SK-N-SH treated with all-trans-retinoic acid at 6 μM for 48 hours (cell line): ENCODE data around the gene CACNG1.

Experiments used
- ATAC-seq: fragments of 200-7000 bp; cut with Tn5 transposase; 3 replicates; pipeline ENCODE4 v1.9.1; 2020; ENCODE audit warnings: mild to moderate bottlenecking, moderate library complexity
- ARNTL ChIP-seq: fragments of 450-650 bp; formaldehyde crosslinking; IDR thresholded peaks from 2 replicates; pipeline ENCODE4 v1.5.0; 2020; ENCODE audit warnings: low read depth, mild to moderate bottlenecking, moderate library complexity, borderline replicate concordance
- BACH2 ChIP-seq: fragments of 250-450 bp; sonication (Bioruptor Pico); IDR thresholded peaks from 2 replicates; pipeline ENCODE4 v1.9.0; 2021; ENCODE audit warnings: mild to moderate bottlenecking, borderline replicate concordance
- CSDC2 ChIP-seq: fragments of 250-450 bp; sonication (Bioruptor Pico); IDR thresholded peaks from 2 replicates; pipeline ENCODE4 v1.5.0; 2020; ENCODE audit warnings: mild to moderate bottlenecking, moderate library complexity
- ESRRG ChIP-seq: fragments of 250-450 bp; sonication (Bioruptor Pico); IDR thresholded peaks from 2 replicates; pipeline ENCODE4 v1.6.1; 2021; ENCODE audit warnings: mild to moderate bottlenecking
- GLIS3 ChIP-seq: fragments of 250-450 bp; sonication (Bioruptor Pico); IDR thresholded peaks from 2 replicates; pipeline ENCODE4 v1.5.0; 2020; ENCODE audit warnings: mild to moderate bottlenecking, moderate library complexity
- ISL1 ChIP-seq: fragments of 250-450 bp; sonication (Bioruptor Pico); IDR thresholded peaks from 2 replicates; pipeline ENCODE4 v2.1.2; 2022; ENCODE audit warnings: mild to moderate bottlenecking, moderate library complexity
- OSR1 ChIP-seq: fragments of 250-450 bp; sonication (Bioruptor Pico); IDR thresholded peaks from 2 replicates; pipeline ENCODE4 v1.8.0; 2022; ENCODE audit warnings: moderate library complexity, mild to moderate bottlenecking, inconsistent platforms
- PPARA ChIP-seq: fragments of 250-450 bp; sonication (Bioruptor Pico); IDR thresholded peaks from 2 replicates; pipeline ENCODE4 v1.5.0; 2020; ENCODE audit warnings: mild to moderate bottlenecking, borderline replicate concordance
- RARB ChIP-seq: fragments of 250-450 bp; sonication (Bioruptor Pico); IDR thresholded peaks from 2 replicates; pipeline ENCODE4 v1.8.0; 2021; ENCODE audit warnings: mild to moderate bottlenecking, moderate library complexity
- SNAI2 ChIP-seq: fragments of 250-450 bp; sonication (Bioruptor Pico); IDR thresholded peaks from 2 replicates; pipeline ENCODE4 v1.5.0; 2020; ENCODE audit warnings: mild to moderate bottlenecking, moderate library complexity
- TCF4 ChIP-seq: fragments of 250-450 bp; sonication (Bioruptor Pico); IDR thresholded peaks from 2 replicates; pipeline ENCODE4 v1.8.0; 2021; ENCODE audit warnings: mild to moderate bottlenecking, moderate library complexity, borderline replicate concordance
- TOX ChIP-seq: fragments of 250-450 bp; sonication (Bioruptor Pico); IDR thresholded peaks from 2 replicates; pipeline ENCODE4 v1.8.0; 2021; ENCODE audit warnings: mild to moderate bottlenecking, moderate library complexity, borderline replicate concordance
- ZC3H10 ChIP-seq: fragments of 250-450 bp; sonication (Bioruptor Pico); IDR thresholded peaks from 2 replicates; pipeline ENCODE4 v1.5.1; 2021; ENCODE audit warnings: mild to moderate bottlenecking, moderate library complexity
- ZFP3 ChIP-seq: fragments of 250-450 bp; sonication (Bioruptor Pico); IDR thresholded peaks from 2 replicates; pipeline ENCODE4 v1.5.0; 2020; ENCODE audit warnings: mild to moderate bottlenecking, moderate library complexity
- ZFP30 ChIP-seq: fragments of 450-650 bp; formaldehyde crosslinking; IDR thresholded peaks from 2 replicates; pipeline ENCODE4 v1.5.0; 2022; ENCODE audit warnings: mild to moderate bottlenecking, moderate library complexity
- ZNF565 ChIP-seq: fragments of 450-650 bp; formaldehyde crosslinking; conservative IDR thresholded peaks from 2 replicates; pipeline ENCODE4 v1.5.0; 2020; ENCODE audit warnings: low read depth, mild to moderate bottlenecking, moderate library complexity
- ZNF70 ChIP-seq: fragments of 450-650 bp; formaldehyde crosslinking; IDR thresholded peaks from 2 replicates; pipeline ENCODE4 v1.5.0; 2020; ENCODE audit warnings: mild to moderate bottlenecking, moderate library complexity
- ZNF8 ChIP-seq: fragments of 450-650 bp; formaldehyde crosslinking; IDR thresholded peaks from 2 replicates; pipeline ENCODE4 v1.5.0; 2020; ENCODE audit warnings: mild to moderate bottlenecking, moderate library complexity
- TF ChIP-seq, protein P1 (sequence below): fragments of 250-450 bp; sonication (Bioruptor Pico); IDR thresholded peaks from 2 replicates; pipeline ENCODE4 v1.8.0; 2021; ENCODE audit warnings: low read depth, mild to moderate bottlenecking, moderate library complexity, borderline replicate concordance
- TF ChIP-seq, protein P2 (sequence below): fragments of 250-450 bp; sonication (Bioruptor Pico); IDR thresholded peaks from 2 replicates; pipeline ENCODE4 v1.5.1; 2020; ENCODE audit warnings: low read depth, mild to moderate bottlenecking, moderate library complexity
- TF ChIP-seq, protein P3 (sequence below): fragments of 250-450 bp; sonication (Bioruptor Pico); IDR thresholded peaks from 2 replicates; pipeline ENCODE4 v1.8.0; 2020; ENCODE audit warnings: mild to moderate bottlenecking, moderate library complexity, borderline replicate concordance
- TF ChIP-seq, protein P4 (sequence below): fragments of 250-450 bp; sonication (Bioruptor Pico); IDR thresholded peaks from 2 replicates; pipeline ENCODE4 v1.5.0; 2020; ENCODE audit warnings: mild to moderate bottlenecking, moderate library complexity
- TF ChIP-seq, protein P5 (sequence below): fragments of 250-450 bp; sonication (Bioruptor Pico); IDR thresholded peaks from 2 replicates; pipeline ENCODE4 v1.5.1; 2021; ENCODE audit warnings: mild to moderate bottlenecking, moderate library complexity

Gene CACNG1

DNA sequence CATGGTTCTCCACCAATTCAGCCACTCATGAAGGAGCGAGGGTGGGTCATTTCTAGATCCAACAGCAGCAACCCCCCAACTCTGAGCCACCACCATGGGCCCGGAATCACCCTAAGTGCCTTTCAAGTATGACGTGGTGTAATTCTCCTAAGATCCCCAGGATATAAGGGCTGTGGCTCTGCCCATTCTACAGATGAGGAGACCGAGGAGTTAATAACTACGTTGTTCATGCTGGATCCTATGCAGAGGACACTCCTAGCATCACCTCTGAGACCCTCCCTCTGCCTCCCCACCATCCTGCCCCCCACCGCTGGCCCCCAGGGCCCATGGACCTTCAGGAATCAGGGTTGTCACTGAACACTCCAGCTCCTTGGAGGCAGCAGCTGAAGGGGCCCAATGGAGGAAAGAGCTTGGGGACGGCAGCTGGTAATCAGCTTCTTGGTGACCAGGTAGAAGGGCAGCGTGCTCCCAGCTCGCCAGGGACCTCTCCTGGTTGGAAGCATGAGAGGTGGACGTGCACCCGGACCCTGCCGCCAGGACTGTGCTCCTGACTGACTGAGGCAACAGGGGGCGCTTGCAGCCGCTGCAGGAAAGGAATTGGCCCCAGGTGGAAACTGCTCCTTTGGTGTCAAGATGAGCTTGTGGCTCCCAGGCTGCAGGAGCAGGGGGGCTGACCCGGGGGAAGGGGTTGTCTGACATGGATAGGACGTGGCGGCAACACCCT, 28.2 kb upstream of the CACNG1 start:
- ATAC-seq = no peak
- TF ChIP-seq ZNF565 (CRISPR knock-in tag) (no peak), ESRRG (no peak), ARNTL (CRISPR knock-in tag) (no peak), SNAI2 (CRISPR knock-in tag) (no peak), TCF4 (CRISPR knock-in tag) (no peak), ISL1 (no peak), RARB (CRISPR knock-in tag) (no peak), ZFP30 (no peak), CSDC2 (CRISPR knock-in tag) (no peak), BACH2 (CRISPR knock-in tag) (no peak), OSR1 (CRISPR knock-in tag) (no peak), PPARA (CRISPR knock-in tag) (no peak), TOX (CRISPR knock-in tag) (no peak), ZNF70 (CRISPR knock-in tag) (no peak), ZFP3 (CRISPR knock-in tag) (no peak), ZNF8 (no peak), GLIS3 (no peak)
- TF ChIP-seq, protein P1, sequence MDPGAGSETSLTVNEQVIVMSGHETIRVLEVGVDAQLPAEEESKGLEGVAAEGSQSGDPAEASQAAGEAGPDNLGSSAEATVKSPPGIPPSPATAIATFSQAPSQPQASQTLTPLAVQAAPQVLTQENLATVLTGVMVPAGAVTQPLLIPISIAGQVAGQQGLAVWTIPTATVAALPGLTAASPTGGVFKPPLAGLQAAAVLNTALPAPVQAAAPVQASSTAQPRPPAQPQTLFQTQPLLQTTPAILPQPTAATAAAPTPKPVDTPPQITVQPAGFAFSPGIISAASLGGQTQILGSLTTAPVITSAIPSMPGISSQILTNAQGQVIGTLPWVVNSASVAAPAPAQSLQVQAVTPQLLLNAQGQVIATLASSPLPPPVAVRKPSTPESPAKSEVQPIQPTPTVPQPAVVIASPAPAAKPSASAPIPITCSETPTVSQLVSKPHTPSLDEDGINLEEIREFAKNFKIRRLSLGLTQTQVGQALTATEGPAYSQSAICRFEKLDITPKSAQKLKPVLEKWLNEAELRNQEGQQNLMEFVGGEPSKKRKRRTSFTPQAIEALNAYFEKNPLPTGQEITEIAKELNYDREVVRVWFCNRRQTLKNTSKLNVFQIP (CRISPR knock-in tag) = no peak
- TF ChIP-seq, protein P2, sequence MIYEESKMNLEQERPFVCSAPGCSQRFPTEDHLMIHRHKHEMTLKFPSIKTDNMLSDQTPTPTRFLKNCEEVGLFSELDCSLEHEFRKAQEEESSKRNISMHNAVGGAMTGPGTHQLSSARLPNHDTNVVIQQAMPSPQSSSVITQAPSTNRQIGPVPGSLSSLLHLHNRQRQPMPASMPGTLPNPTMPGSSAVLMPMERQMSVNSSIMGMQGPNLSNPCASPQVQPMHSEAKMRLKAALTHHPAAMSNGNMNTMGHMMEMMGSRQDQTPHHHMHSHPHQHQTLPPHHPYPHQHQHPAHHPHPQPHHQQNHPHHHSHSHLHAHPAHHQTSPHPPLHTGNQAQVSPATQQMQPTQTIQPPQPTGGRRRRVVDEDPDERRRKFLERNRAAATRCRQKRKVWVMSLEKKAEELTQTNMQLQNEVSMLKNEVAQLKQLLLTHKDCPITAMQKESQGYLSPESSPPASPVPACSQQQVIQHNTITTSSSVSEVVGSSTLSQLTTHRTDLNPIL (CRISPR knock-in tag) = no peak
- TF ChIP-seq, protein P3, sequence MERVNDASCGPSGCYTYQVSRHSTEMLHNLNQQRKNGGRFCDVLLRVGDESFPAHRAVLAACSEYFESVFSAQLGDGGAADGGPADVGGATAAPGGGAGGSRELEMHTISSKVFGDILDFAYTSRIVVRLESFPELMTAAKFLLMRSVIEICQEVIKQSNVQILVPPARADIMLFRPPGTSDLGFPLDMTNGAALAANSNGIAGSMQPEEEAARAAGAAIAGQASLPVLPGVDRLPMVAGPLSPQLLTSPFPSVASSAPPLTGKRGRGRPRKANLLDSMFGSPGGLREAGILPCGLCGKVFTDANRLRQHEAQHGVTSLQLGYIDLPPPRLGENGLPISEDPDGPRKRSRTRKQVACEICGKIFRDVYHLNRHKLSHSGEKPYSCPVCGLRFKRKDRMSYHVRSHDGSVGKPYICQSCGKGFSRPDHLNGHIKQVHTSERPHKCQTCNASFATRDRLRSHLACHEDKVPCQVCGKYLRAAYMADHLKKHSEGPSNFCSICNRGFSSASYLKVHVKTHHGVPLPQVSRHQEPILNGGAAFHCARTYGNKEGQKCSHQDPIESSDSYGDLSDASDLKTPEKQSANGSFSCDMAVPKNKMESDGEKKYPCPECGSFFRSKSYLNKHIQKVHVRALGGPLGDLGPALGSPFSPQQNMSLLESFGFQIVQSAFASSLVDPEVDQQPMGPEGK (CRISPR knock-in tag) = no peak

DNA sequence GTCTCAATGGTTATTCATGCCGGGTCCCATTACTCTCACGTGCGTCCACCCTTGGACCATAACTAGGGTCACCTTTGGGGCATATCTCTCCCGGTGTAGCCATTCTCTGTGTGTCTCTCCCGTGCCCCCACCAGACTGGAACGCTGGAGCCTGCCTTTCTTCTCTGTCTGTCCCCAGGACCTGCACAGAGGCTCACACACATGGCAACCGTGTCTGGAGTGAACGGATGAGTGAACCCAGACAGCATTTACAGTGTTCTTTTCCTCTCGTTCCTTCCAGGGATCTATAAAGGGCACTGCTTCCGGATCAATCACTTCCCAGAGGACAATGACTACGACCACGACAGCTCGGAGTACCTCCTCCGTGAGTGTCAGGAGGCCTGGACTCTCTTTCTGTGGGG, 26.4 kb upstream of the CACNG1 start:
- ATAC-seq = no peak

More for the DNA sequence above, 26.4 kb upstream of the CACNG1 start:
- no peak for TF ChIP-seq OSR1 (CRISPR knock-in tag)
- no peak for TF ChIP-seq CSDC2 (CRISPR knock-in tag)
- no peak for TF ChIP-seq ZNF565 (CRISPR knock-in tag)
- TF ChIP-seq, protein P3 (CRISPR knock-in tag) = no peak
- TF ChIP-seq, protein P4, sequence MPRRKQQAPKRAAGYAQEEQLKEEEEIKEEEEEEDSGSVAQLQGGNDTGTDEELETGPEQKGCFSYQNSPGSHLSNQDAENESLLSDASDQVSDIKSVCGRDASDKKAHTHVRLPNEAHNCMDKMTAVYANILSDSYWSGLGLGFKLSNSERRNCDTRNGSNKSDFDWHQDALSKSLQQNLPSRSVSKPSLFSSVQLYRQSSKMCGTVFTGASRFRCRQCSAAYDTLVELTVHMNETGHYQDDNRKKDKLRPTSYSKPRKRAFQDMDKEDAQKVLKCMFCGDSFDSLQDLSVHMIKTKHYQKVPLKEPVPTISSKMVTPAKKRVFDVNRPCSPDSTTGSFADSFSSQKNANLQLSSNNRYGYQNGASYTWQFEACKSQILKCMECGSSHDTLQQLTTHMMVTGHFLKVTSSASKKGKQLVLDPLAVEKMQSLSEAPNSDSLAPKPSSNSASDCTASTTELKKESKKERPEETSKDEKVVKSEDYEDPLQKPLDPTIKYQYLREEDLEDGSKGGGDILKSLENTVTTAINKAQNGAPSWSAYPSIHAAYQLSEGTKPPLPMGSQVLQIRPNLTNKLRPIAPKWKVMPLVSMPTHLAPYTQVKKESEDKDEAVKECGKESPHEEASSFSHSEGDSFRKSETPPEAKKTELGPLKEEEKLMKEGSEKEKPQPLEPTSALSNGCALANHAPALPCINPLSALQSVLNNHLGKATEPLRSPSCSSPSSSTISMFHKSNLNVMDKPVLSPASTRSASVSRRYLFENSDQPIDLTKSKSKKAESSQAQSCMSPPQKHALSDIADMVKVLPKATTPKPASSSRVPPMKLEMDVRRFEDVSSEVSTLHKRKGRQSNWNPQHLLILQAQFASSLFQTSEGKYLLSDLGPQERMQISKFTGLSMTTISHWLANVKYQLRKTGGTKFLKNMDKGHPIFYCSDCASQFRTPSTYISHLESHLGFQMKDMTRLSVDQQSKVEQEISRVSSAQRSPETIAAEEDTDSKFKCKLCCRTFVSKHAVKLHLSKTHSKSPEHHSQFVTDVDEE (CRISPR knock-in tag) = no peak
- no peak for TF ChIP-seq ZC3H10 (CRISPR knock-in tag)
- TF ChIP-seq SNAI2 (CRISPR knock-in tag) = no peak
- TF ChIP-seq, protein P5, sequence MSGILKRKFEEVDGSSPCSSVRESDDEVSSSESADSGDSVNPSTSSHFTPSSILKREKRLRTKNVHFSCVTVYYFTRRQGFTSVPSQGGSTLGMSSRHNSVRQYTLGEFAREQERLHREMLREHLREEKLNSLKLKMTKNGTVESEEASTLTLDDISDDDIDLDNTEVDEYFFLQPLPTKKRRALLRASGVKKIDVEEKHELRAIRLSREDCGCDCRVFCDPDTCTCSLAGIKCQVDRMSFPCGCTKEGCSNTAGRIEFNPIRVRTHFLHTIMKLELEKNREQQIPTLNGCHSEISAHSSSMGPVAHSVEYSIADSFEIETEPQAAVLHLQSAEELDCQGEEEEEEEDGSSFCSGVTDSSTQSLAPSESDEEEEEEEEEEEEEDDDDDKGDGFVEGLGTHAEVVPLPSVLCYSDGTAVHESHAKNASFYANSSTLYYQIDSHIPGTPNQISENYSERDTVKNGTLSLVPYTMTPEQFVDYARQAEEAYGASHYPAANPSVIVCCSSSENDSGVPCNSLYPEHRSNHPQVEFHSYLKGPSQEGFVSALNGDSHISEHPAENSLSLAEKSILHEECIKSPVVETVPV (CRISPR knock-in tag) = no peak
- TF ChIP-seq TCF4 (CRISPR knock-in tag) = no peak
- no peak for TF ChIP-seq ZFP30
- TF ChIP-seq, protein P1 (CRISPR knock-in tag) = no peak
- TF ChIP-seq RARB (CRISPR knock-in tag) = no peak
- no peak for TF ChIP-seq ZNF8
- TF ChIP-seq, protein P2 (CRISPR knock-in tag) = no peak
- no peak for TF ChIP-seq GLIS3
- TF ChIP-seq ISL1 = no peak
- TF ChIP-seq TOX (CRISPR knock-in tag) = no peak
